Mucosa of rectum (tissue), 2 donors: Measurements from ENCODE around the gene UXT.
"Not testable (repeated sequence)": the region's sequence is repeated elsewhere in the genome, so short reads cannot be mapped to it uniquely, and the experiment has no call there.

Experiments
- H3K27ac ChIP-seq, 2 donors: one replicate each; pipeline ENCODE4 v1.7.0; 2013; ENCODE audit warnings: inconsistent platforms in 2 of 2, low read depth in 2 of 2, low read length in 2 of 2
- H3K27me3 ChIP-seq, 2 donors: one replicate each; pipeline ENCODE4 v1.7.0; 2013; ENCODE audit warnings: low read length in 2 of 2; ENCODE audit not compliant: control insufficient read depth in 2 of 2, insufficient read depth in 2 of 2
- H3K36me3 ChIP-seq, 2 donors: one replicate each; pipeline ENCODE4 v1.7.0; 2013; ENCODE audit warnings: low read length in 2 of 2; ENCODE audit not compliant: control insufficient read depth in 2 of 2, insufficient read depth in 2 of 2
- H3K4me1 ChIP-seq, 2 donors: one replicate each; pipeline ENCODE4 v1.7.0; 2013; ENCODE audit warnings: low read length in 2 of 2, mild to moderate bottlenecking in 1 of 2; ENCODE audit not compliant: control insufficient read depth in 2 of 2, insufficient read depth in 2 of 2
- H3K4me3 ChIP-seq, 2 donors: one replicate each; pipeline ENCODE4 v1.7.0; 2013; ENCODE audit warnings: low read length in 2 of 2
- H3K9ac ChIP-seq, 2 donors: one replicate each; pipeline ENCODE4 v1.7.0; 2013; ENCODE audit warnings: low read length in 2 of 2, low read depth in 1 of 2, mild to moderate bottlenecking in 1 of 2
- H3K9me3 ChIP-seq, 2 donors: one replicate each; pipeline ENCODE4 v1.7.0; 2013; ENCODE audit warnings: low read length in 2 of 2; ENCODE audit not compliant: control insufficient read depth in 2 of 2
- donor health status: healthy.
- donor health status: Normal muscosa, but diverticular disease.

The UXT gene

GRCh38 chrX:47607091-47607490, 51.9 kb downstream of the UXT start:
- H3K9ac ChIP-seq: no peak overlapping the region
- H3K4me3 ChIP-seq: no peak overlapping the region
- H3K27ac ChIP-seq: no peak overlapping the region
- no peaks in the 10 kb centered on the region for H3K36me3 ChIP-seq
- peaks cover 2 to 4% of the 10 kb centered on the region in 2 donors for H3K27me3 ChIP-seq
- no peaks in the 10 kb centered on the region for H3K4me1 ChIP-seq
- no peaks in the 10 kb centered on the region for H3K9me3 ChIP-seq

GRCh38 chrX:47605024-47605423, 54.0 kb downstream of the UXT start:
- Histone ChIP-seq H3K9ac (no peak overlapping the region), H3K4me1 (no peaks in the 10 kb centered on the region), H3K9me3 (no peaks in the 10 kb centered on the region), H3K27ac (no peak overlapping the region), H3K36me3 (no peaks in the 10 kb centered on the region), H3K27me3 (no peaks in the 10 kb centered on the region), H3K4me3 (no peak overlapping the region)

GRCh38 chrX:47603125-47603524, 55.9 kb downstream of the UXT start:
- H3K36me3 ChIP-seq, H3K9me3 ChIP-seq, H3K27me3 ChIP-seq, H3K4me3 ChIP-seq, H3K4me1 ChIP-seq, H3K9ac ChIP-seq, H3K27ac ChIP-seq: not testable (repeated sequence)
